HepG2 (cell line): ENCODE results near the gene NEURL2. TPM values are rescaled to one million over a fixed set of nuclear protein-coding genes. Genes with fewer than 3 reads are reported as not detected.

Experiments used
- AGO1 ChIP-seq: fragments of 200-400 bp; formaldehyde crosslinking; IDR thresholded peaks from 2 replicates; pipeline ENCODE4 v1.6.1; 2017; ENCODE audit warnings: mild to moderate bottlenecking, low read depth, low read length, moderate library complexity; ENCODE audit not compliant: poor library complexity, severe bottlenecking
- GATA4 ChIP-seq: sonication (generic); IDR thresholded peaks from 2 replicates; pipeline ENCODE4 v1.6.1; 2016; ENCODE audit warnings: antibody characterized with exemption, low read depth, borderline replicate concordance
- PAWR ChIP-seq: sonication (generic); formaldehyde crosslinking; IDR thresholded peaks from 2 replicates; pipeline ENCODE4 v1.4.0; 2020; ENCODE audit warnings: missing genetic modification reagents, mild to moderate bottlenecking, borderline replicate concordance
- RBAK ChIP-seq: sonication (generic); formaldehyde crosslinking; IDR thresholded peaks from 2 replicates; pipeline ENCODE4 v1.5.1; 2020; ENCODE audit warnings: mild to moderate bottlenecking, missing genetic modification reagents
- SNRNP70 ChIP-seq: fragments of 200-400 bp; formaldehyde crosslinking; IDR thresholded peaks from 2 replicates; pipeline ENCODE4 v1.6.1; 2017; ENCODE audit warnings: mild to moderate bottlenecking, low read depth, low read length, moderate library complexity
- TAF15 ChIP-seq: fragments of 200-400 bp; formaldehyde crosslinking; IDR thresholded peaks from one replicate; pipeline ENCODE4 v1.6.1; 2018; ENCODE audit warnings: mild to moderate bottlenecking, low read depth, low read length; ENCODE audit not compliant: poor library complexity, severe bottlenecking
- U2AF2 ChIP-seq: fragments of 200-400 bp; formaldehyde crosslinking; IDR thresholded peaks from 2 replicates; pipeline ENCODE4 v1.6.1; 2017; ENCODE audit warnings: low read depth, mild to moderate bottlenecking, low read length
- ZBTB7B ChIP-seq: sonication (generic); formaldehyde crosslinking; IDR thresholded peaks from 2 replicates; pipeline ENCODE4 v1.4.0; 2020; ENCODE audit warnings: missing genetic modification reagents
- ZNF136 ChIP-seq: sonication (generic); formaldehyde crosslinking; IDR thresholded peaks from 2 replicates; pipeline ENCODE4 v1.8.1; 2022; ENCODE audit warnings: low read depth, mild to moderate bottlenecking, moderate library complexity, missing genetic modification reagents
- ZNF446 ChIP-seq: sonication (generic); formaldehyde crosslinking; IDR thresholded peaks from 2 replicates; pipeline ENCODE4 v1.5.0; 2020; ENCODE audit warnings: mild to moderate bottlenecking, missing genetic modification reagents
- ZNF496 ChIP-seq: sonication (generic); formaldehyde crosslinking; IDR thresholded peaks from 2 replicates; pipeline ENCODE4 v1.8.1; 2023; ENCODE audit warnings: mild to moderate bottlenecking, moderate library complexity, missing genetic modification reagents; ENCODE audit not compliant: insufficient replicate concordance
- ZNF570 ChIP-seq: sonication (generic); formaldehyde crosslinking; IDR thresholded peaks from 2 replicates; pipeline ENCODE4 v1.4.0; 2020; ENCODE audit warnings: mild to moderate bottlenecking, missing genetic modification reagents, borderline replicate concordance
- polyA plus RNA-seq, 8 experiments: library from polyadenylated mRNA; depleted of rRNA in 3 of 8; stranded (reverse) in 7 of 8; unstranded in 1 of 8; fragments of >200 nt; fragmentation: Illumina TruSeq in 4 of 8; extraction: Trizol in 4 of 8; gene quantifications; 2 replicates each; pipeline versions ENCODE4 v1.2.1 to v1.2.3, GENCODE V29; 2011 to 2016; ENCODE audit warnings: low read depth in 4 of 8, missing spikeins in 1 of 8, mixed read lengths in 1 of 8; ENCODE audit not compliant: insufficient read depth in 1 of 8
- total RNA-seq, 5 experiments: library from RNA; depleted of rRNA; stranded (reverse); fragments of >200 nt; fragmentation: Illumina TruSeq; extraction: Trizol; gene quantifications; 2 replicates each; pipeline ENCODE4 v1.2.3, GENCODE V29; 2016; ENCODE audit warnings: low read depth in 1 of 5
- TF ChIP-seq, protein P1 (sequence below): sonication (generic); formaldehyde crosslinking; conservative IDR thresholded peaks from 2 replicates; pipeline ENCODE4 v1.8.0; 2022; ENCODE audit warnings: low read depth, missing genetic modification reagents
- TF ChIP-seq, protein P2 (sequence below): sonication (generic); formaldehyde crosslinking; IDR thresholded peaks from 2 replicates; pipeline ENCODE4 v1.4.0; 2020; ENCODE audit warnings: missing genetic modification reagents
- TF ChIP-seq, protein P3 (sequence below): sonication (generic); formaldehyde crosslinking; IDR thresholded peaks from 2 replicates; pipeline ENCODE4 v1.8.0; 2022; ENCODE audit warnings: mild to moderate bottlenecking, missing genetic modification reagents; ENCODE audit not compliant: insufficient replicate concordance
- TF ChIP-seq, protein P4 (sequence below): sonication (generic); formaldehyde crosslinking; IDR thresholded peaks from 2 replicates; pipeline ENCODE4 v1.4.0; 2020; ENCODE audit warnings: missing genetic modification reagents, borderline replicate concordance
- TF ChIP-seq, protein P5 (sequence below): sonication (generic); formaldehyde crosslinking; IDR thresholded peaks from 2 replicates; pipeline ENCODE4 v1.4.0; 2020; ENCODE audit warnings: missing genetic modification reagents, borderline replicate concordance

Gene NEURL2
- total and polyA plus RNA-seq, 2 of the 13 experiments (the other 11 are each of a cell fraction or from before 2014, with no cell fraction given): 7.2 to 9.7 TPM

DNA sequence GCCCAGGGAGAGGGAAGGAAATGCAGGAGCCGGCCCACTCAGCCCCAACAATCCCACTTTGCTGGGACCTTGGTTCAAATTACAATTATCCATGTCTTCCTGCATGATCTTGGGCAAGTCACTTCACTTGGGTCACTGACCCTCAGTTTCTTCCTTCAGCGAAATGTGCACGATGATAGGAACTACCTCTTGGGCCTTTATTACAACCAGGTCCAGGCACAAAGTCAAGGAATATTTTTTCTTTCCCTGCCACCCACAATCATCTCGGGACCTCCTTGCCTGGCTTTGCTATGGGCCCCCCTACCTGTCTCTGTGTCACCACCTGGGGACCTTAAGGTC is 21.3 kb upstream of the NEURL2 start (continued):
- TF ChIP-seq, protein P1, sequence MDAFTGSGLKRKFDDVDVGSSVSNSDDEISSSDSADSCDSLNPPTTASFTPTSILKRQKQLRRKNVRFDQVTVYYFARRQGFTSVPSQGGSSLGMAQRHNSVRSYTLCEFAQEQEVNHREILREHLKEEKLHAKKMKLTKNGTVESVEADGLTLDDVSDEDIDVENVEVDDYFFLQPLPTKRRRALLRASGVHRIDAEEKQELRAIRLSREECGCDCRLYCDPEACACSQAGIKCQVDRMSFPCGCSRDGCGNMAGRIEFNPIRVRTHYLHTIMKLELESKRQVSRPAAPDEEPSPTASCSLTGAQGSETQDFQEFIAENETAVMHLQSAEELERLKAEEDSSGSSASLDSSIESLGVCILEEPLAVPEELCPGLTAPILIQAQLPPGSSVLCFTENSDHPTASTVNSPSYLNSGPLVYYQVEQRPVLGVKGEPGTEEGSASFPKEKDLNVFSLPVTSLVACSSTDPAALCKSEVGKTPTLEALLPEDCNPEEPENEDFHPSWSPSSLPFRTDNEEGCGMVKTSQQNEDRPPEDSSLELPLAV (CRISPR knock-in tag): no peak
- TF ChIP-seq GATA4 (no peak), ZNF136 (CRISPR knock-in tag) (no peak), ZNF570 (CRISPR knock-in tag) (no peak), TAF15 (no peak), AGO1 (no peak), SNRNP70 (no peak), ZNF496 (CRISPR knock-in tag) (no peak), ZBTB7B (CRISPR knock-in tag) (no peak), ZNF446 (CRISPR knock-in tag) (no peak), PAWR (CRISPR knock-in tag) (no peak), RBAK (CRISPR knock-in tag) (no peak), U2AF2 (no peak)
- TF ChIP-seq, protein P2, sequence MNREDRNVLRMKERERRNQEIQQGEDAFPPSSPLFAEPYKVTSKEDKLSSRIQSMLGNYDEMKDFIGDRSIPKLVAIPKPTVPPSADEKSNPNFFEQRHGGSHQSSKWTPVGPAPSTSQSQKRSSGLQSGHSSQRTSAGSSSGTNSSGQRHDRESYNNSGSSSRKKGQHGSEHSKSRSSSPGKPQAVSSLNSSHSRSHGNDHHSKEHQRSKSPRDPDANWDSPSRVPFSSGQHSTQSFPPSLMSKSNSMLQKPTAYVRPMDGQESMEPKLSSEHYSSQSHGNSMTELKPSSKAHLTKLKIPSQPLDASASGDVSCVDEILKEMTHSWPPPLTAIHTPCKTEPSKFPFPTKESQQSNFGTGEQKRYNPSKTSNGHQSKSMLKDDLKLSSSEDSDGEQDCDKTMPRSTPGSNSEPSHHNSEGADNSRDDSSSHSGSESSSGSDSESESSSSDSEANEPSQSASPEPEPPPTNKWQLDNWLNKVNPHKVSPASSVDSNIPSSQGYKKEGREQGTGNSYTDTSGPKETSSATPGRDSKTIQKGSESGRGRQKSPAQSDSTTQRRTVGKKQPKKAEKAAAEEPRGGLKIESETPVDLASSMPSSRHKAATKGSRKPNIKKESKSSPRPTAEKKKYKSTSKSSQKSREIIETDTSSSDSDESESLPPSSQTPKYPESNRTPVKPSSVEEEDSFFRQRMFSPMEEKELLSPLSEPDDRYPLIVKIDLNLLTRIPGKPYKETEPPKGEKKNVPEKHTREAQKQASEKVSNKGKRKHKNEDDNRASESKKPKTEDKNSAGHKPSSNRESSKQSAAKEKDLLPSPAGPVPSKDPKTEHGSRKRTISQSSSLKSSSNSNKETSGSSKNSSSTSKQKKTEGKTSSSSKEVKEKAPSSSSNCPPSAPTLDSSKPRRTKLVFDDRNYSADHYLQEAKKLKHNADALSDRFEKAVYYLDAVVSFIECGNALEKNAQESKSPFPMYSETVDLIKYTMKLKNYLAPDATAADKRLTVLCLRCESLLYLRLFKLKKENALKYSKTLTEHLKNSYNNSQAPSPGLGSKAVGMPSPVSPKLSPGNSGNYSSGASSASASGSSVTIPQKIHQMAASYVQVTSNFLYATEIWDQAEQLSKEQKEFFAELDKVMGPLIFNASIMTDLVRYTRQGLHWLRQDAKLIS (CRISPR knock-in tag): no peak
- TF ChIP-seq, protein P3, sequence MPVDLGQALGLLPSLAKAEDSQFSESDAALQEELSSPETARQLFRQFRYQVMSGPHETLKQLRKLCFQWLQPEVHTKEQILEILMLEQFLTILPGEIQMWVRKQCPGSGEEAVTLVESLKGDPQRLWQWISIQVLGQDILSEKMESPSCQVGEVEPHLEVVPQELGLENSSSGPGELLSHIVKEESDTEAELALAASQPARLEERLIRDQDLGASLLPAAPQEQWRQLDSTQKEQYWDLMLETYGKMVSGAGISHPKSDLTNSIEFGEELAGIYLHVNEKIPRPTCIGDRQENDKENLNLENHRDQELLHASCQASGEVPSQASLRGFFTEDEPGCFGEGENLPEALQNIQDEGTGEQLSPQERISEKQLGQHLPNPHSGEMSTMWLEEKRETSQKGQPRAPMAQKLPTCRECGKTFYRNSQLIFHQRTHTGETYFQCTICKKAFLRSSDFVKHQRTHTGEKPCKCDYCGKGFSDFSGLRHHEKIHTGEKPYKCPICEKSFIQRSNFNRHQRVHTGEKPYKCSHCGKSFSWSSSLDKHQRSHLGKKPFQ (CRISPR knock-in tag): no peak
- TF ChIP-seq, protein P4, sequence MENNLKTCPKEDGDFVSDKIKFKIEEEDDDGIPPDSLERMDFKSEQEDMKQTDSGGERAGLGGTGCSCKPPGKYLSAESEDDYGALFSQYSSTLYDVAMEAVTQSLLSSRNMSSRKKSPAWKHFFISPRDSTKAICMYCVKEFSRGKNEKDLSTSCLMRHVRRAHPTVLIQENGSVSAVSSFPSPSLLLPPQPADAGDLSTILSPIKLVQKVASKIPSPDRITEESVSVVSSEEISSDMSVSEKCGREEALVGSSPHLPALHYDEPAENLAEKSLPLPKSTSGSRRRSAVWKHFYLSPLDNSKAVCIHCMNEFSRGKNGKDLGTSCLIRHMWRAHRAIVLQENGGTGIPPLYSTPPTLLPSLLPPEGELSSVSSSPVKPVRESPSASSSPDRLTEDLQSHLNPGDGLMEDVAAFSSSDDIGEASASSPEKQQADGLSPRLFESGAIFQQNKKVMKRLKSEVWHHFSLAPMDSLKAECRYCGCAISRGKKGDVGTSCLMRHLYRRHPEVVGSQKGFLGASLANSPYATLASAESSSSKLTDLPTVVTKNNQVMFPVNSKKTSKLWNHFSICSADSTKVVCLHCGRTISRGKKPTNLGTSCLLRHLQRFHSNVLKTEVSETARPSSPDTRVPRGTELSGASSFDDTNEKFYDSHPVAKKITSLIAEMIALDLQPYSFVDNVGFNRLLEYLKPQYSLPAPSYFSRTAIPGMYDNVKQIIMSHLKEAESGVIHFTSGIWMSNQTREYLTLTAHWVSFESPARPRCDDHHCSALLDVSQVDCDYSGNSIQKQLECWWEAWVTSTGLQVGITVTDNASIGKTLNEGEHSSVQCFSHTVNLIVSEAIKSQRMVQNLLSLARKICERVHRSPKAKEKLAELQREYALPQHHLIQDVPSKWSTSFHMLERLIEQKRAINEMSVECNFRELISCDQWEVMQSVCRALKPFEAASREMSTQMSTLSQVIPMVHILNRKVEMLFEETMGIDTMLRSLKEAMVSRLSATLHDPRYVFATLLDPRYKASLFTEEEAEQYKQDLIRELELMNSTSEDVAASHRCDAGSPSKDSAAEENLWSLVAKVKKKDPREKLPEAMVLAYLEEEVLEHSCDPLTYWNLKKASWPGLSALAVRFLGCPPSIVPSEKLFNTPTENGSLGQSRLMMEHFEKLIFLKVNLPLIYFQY: no peak
- TF ChIP-seq, protein P5, sequence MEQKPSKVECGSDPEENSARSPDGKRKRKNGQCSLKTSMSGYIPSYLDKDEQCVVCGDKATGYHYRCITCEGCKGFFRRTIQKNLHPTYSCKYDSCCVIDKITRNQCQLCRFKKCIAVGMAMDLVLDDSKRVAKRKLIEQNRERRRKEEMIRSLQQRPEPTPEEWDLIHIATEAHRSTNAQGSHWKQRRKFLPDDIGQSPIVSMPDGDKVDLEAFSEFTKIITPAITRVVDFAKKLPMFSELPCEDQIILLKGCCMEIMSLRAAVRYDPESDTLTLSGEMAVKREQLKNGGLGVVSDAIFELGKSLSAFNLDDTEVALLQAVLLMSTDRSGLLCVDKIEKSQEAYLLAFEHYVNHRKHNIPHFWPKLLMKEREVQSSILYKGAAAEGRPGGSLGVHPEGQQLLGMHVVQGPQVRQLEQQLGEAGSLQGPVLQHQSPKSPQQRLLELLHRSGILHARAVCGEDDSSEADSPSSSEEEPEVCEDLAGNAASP (CRISPR knock-in tag): no peak
